Left ventricle myocardium inferior (tissue), 1 donor: Measurements from ENCODE around the gene LRG1. TPM values are rescaled to one million over a fixed set of nuclear protein-coding genes. Genes with fewer than 3 reads are reported as not detected.
A peak's percentile ranks its signal among the peaks of the same experiment; 100 is the strongest.
"Not testable (repeated sequence)": the region's sequence is repeated elsewhere in the genome, so short reads cannot be mapped to it uniquely, and the experiment has no call there.

Experiments used
- DNase-seq: peaks from one replicate; pipeline ENCODE4 v3.0.0-alpha.2; 2020
- H3K27ac ChIP-seq: fragments of 200-600 bp; replicated peaks from 2 replicates; pipeline ENCODE4 v1.8.0; 2021
- H3K27me3 ChIP-seq: fragments of 200-600 bp; 2 replicates; pipeline ENCODE4 v1.8.0; 2021; ENCODE audit warnings: low read depth
- H3K36me3 ChIP-seq: fragments of 200-600 bp; 2 replicates; pipeline ENCODE4 v1.8.0; 2021
- H3K4me1 ChIP-seq: fragments of 200-600 bp; 2 replicates; pipeline ENCODE4 v1.8.0; 2021
- H3K4me3 ChIP-seq: fragments of 200-600 bp; 2 replicates; pipeline ENCODE4 v1.8.0; 2021; ENCODE audit warnings: mild to moderate bottlenecking, moderate library complexity
- H3K9me3 ChIP-seq: fragments of 200-600 bp; replicated peaks from 2 replicates; pipeline ENCODE4 v1.8.0; 2021
- intact Hi-C: fragments of 100-400 bp; cut with micrococcal nuclease; formaldehyde crosslinking; loops from one replicate; pipeline ENCODE4 v1.11.0; 2022
- total RNA-seq: library from RNA; stranded (reverse); fragmentation: NEBNext Ultra II Directional; extraction: Animal tissue kit (Norgen Biotek cat#: 25700); gene quantifications from one replicate; pipeline ENCODE4 v1.2.1, GENCODE V29; 2021
- TF ChIP-seq, protein P1 (sequence below): fragments of 200-600 bp; IDR thresholded peaks from 2 replicates; pipeline ENCODE4 v1.8.0; 2021; ENCODE audit warnings: antibody characterized with exemption, mild to moderate bottlenecking, borderline replicate concordance
- donor health status: DM: no; HTN: yes; CAD: no; lungs with severe emphysema.

The LRG1 gene
- total RNA-seq, 1 donor from 2014 or later = 0.41 TPM

DNA sequence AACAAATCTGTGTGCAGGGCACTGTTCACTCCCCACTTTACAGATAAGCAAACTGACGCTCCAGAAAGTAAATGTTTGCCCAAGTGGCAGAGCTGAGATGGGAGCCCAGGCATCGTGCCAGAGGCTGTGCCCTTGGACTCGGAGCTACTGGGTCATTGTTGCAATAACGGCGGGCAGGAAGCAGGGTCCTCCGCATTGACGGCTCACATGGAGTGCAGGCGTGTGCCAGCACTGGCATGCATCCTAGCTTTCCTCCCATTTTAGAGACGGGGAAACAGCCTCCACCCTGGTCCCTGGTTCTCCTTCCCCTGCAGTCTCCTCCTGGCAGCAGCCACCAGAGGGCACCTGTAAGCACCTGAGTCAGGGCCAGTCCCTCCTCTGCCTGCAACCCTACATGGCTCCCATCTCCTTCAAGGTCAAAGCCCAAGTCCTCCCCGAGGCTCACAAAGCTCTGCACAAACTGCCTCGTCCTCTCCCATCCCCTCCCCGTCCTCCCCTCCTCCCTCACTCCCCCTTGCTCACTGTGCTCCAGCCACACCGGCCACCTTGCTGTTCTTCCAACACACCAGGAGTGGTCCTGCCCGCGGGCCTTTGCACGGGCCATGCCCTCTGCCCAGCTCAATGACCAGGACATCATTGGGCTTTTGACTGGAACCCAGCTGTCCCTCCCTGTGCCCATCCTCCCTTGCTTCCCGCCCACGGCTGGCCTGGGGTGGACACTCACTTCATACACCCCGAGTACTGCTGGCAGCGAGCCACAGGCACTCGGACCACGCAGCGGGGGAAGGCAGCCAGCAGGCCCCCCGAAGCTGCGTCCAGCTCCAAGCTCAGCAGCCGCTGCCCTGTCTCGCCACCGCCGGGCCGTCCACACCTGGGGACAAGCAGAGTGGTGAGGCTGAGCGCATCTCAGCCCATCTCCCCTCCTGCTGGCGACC, 7.7 kb upstream of the LRG1 start:
- Histone ChIP-seq H3K27me3 (no peaks in the 10 kb centered on the region), H3K36me3 (peaks cover 35% of the 10 kb centered on the region), H3K4me1 (no peaks in the 10 kb centered on the region), H3K27ac (no peak overlapping the region), H3K4me3 (no peak overlapping the region), H3K9me3 (no peaks in the 10 kb centered on the region)
- intact Hi-C loops = no loop called here
- no peak for DNase-seq
- TF ChIP-seq, protein P1, sequence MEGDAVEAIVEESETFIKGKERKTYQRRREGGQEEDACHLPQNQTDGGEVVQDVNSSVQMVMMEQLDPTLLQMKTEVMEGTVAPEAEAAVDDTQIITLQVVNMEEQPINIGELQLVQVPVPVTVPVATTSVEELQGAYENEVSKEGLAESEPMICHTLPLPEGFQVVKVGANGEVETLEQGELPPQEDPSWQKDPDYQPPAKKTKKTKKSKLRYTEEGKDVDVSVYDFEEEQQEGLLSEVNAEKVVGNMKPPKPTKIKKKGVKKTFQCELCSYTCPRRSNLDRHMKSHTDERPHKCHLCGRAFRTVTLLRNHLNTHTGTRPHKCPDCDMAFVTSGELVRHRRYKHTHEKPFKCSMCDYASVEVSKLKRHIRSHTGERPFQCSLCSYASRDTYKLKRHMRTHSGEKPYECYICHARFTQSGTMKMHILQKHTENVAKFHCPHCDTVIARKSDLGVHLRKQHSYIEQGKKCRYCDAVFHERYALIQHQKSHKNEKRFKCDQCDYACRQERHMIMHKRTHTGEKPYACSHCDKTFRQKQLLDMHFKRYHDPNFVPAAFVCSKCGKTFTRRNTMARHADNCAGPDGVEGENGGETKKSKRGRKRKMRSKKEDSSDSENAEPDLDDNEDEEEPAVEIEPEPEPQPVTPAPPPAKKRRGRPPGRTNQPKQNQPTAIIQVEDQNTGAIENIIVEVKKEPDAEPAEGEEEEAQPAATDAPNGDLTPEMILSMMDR = peak; percentile 35

DNA sequence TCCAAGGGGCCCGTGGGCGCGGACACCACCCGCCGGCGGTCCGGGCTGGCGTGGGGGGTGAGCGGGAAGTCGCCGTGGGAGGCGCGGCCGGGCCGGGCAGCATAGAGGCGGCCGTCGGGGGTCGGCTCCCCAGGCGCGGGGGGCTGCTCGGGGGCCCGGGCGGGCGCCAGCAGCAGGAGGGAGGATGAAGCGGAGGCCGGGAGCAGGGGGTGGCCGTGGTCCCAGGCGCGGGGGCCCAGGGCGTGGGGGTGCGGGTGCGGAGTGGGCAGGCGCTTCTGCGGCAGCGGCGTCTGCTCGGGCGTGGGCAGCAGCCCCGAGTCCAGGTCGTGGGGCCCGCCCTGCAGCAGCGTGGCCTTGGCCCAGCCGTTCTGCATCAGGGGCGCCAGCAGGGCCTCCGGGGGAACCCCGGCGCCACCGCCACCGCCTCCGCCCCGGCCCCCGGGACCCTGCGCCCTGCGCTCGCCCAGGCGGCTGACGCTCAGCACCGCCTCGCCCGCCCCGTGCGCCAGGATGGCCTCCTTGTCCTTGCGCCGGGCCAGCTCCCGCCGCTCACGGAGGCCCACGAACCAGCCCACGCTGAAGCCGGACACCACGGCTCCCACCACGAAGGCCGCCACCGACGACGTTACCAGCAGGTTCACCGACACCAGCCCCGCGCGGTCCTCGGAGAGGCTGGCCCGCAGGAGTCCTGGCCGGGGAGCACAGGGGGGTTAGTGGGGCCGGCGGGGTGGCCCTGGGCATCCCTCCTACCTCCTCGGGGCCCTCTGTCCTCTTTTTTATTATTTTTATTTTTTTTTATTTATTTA, 4.2 kb upstream of the LRG1 start:
- no peaks in the 10 kb centered on the region for H3K4me1 ChIP-seq
- TF ChIP-seq, protein P1 = no peak
- peaks cover 14% of the 10 kb centered on the region for H3K36me3 ChIP-seq
- no peak overlapping the region for H3K4me3 ChIP-seq
- DNase-seq = no peak
- intact Hi-C loops = no loop called here
- no peak overlapping the region for H3K27ac ChIP-seq
- peaks cover 5% of the 10 kb centered on the region for H3K27me3 ChIP-seq
- peaks cover 16% of the 10 kb centered on the region for H3K9me3 ChIP-seq

GRCh38 chr19:4542896-4543841, 3.3 kb upstream of the LRG1 start:
- TF ChIP-seq, protein P1 = no peak
- Histone ChIP-seq H3K9me3 (peaks cover 16% of the 10 kb centered on the region), H3K27ac (no peak overlapping the region), H3K4me1 (no peaks in the 10 kb centered on the region), H3K4me3 (no peak overlapping the region), H3K36me3 (peaks cover 5% of the 10 kb centered on the region), H3K27me3 (peaks cover 11% of the 10 kb centered on the region)
- intact Hi-C loops = no loop called here
- DNase-seq = no peak

DNA sequence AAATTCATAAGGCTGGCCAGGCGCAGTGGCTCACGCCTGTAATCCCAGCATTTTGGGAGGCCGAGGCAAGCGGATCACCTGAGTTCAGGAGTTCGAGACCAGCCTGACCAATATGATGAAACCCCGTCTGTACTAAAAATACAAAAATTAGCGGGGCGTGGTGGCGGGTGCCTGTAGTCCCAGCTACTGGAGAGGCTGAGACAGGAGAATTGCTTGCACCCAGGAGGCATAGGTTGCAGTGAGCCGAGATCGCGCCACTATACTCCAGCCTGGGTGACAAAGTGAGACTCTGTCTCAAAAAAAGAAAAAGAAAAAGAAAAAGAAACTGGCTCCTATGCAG, 1.9 kb upstream of the LRG1 start:
- H3K27ac ChIP-seq, H3K4me3 ChIP-seq, H3K4me1 ChIP-seq, intact Hi-C loops, DNase-seq, H3K36me3 ChIP-seq: not testable (repeated sequence)
- Histone ChIP-seq H3K9me3 (peaks cover 16% of the 10 kb centered on the region), H3K27me3 (peaks cover 25% of the 10 kb centered on the region)

GRCh38 chr19:4541114-4541805, 1.4 kb upstream of the LRG1 start:
- TF ChIP-seq, protein P1 = no peak
- DNase-seq = no peak
- intact Hi-C loops = no loop called here
- Histone ChIP-seq H3K36me3 (no peaks in the 10 kb centered on the region), H3K4me3 (no peak overlapping the region), H3K27me3 (peaks cover 30% of the 10 kb centered on the region), H3K27ac (no peak overlapping the region), H3K4me1 (peaks cover 11% of the 10 kb centered on the region), H3K9me3 (peaks cover 16% of the 10 kb centered on the region)
